GM12892 (cell line): Measurements from ENCODE around the gene IPO9.

Experiments used
- POLR2A ChIP-seq: IDR thresholded peaks from 2 replicates; pipeline ENCODE4 v1.6.1; 2011; ENCODE audit warnings: low read depth, low read length, control low read depth
- POLR2AphosphoS5 ChIP-seq: IDR thresholded peaks from 2 replicates; pipeline ENCODE4 v1.6.1; 2011; ENCODE audit warnings: low read depth, low read length, control low read depth
- TAF1 ChIP-seq: IDR thresholded peaks from 2 replicates; pipeline ENCODE4 v1.6.1; 2011; ENCODE audit warnings: low read depth, mild to moderate bottlenecking, control low read depth, low read length, borderline replicate concordance

DNA sequence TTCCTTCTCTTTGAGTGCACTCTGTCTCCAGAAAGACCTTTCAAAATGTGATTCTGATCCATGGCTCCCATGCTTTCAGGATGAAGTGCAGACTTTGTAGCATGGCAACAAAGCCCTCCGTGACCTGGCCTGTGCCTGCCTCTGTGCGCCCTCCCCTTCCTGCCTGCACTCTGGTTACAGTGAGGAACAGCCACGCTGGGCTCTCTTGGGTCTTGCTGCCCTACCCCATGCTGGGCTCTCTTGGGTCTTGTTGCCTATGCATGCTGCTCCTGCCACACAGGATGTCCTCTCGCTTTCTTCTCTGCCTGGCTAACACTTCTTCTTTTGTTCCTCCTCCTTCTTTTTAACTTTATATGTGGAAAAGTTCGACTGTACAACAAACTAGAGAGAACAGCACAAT lies 89.4 kb downstream of the IPO9 start:
- TF ChIP-seq POLR2A (no peak), TAF1 (no peak), POLR2AphosphoS5 (no peak)
